GM15510 (cell line): ENCODE results near the gene ATG16L2.

Experiments used
- POLR2A ChIP-seq: IDR thresholded peaks from 3 replicates; pipeline ENCODE4 v1.6.1; 2011; ENCODE audit warnings: borderline replicate concordance; ENCODE audit not compliant: insufficient read length; ENCODE audit errors: extremely low read depth

Gene ATG16L2

DNA sequence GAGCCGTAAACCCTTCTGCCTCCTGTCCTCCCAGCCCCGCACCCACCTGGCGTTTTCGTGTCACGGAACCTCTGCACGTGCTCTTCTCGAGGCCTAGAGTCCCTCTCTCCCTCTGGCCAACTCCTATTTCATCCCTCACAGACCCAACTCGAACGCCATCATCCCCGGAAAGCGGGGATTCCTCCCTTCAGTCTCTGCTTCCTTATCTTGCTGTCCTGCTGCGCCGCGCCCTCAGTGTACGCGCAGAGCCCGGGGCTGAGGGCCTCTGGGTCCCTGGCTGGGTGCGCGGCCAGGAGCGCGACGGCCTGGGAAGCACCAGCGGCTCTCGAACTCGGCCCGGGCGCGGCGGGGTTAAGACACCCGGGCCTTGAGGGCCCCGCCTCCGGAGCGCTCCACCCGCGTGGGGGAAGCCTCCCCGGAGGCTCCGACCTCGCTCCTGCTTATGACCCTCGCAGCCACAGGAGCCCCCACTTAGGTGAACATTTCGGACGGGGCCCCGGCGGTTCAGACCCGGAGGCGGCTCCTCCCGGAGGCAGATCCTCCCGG is 398 bp upstream of the ATG16L2 start:
- TF ChIP-seq POLR2A = peak; percentile 96

- TF ChIP-seq POLR2A = no peak
These were observed 953 bp downstream of the ATG16L2 start for GRCh38 chr11:72815110-72815618.

- no peak for TF ChIP-seq POLR2A
These were observed 2.3 kb downstream of the ATG16L2 start for GRCh38 chr11:72816404-72816990.

DNA sequence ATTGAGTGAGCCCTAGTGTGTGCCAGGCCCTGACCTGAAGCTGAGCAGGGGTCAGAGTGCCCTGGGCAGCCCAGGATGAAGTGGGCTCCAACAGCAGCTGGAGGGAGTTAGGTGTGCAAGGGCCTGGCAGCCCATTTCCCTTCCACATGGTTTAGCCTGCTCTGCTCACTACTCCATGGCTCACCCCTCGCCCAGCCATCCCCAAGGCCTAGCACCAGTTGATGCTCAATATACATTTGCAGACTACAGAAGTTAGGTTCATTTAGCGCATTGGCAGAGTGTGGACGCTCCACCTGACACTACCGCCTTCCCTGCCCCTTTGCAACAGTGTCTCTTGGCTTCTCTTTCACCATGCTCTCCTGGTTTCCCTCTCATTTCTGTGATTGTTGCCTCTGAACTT is 3.8 kb downstream of the ATG16L2 start:
- no peak for TF ChIP-seq POLR2A

DNA sequence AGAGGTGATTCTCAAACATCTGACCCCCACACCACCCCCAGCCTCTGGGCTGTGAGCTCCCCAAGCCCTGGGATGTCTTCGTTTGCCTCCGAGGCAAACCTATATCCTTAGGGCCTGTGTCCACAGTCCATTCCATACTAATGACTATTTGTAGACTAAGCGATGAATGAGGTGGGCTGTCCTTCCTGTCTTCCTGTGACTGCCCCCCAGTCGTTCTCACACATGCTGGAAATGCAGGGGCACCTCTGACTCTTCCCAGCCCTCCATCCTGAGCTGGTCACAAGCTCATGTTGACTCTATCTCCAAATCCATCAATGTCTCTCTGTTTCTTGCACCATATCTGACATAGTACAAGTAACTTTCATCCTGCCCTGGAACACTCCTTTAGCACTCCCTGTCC is 4.8 kb downstream of the ATG16L2 start:
- no peak for TF ChIP-seq POLR2A

DNA sequence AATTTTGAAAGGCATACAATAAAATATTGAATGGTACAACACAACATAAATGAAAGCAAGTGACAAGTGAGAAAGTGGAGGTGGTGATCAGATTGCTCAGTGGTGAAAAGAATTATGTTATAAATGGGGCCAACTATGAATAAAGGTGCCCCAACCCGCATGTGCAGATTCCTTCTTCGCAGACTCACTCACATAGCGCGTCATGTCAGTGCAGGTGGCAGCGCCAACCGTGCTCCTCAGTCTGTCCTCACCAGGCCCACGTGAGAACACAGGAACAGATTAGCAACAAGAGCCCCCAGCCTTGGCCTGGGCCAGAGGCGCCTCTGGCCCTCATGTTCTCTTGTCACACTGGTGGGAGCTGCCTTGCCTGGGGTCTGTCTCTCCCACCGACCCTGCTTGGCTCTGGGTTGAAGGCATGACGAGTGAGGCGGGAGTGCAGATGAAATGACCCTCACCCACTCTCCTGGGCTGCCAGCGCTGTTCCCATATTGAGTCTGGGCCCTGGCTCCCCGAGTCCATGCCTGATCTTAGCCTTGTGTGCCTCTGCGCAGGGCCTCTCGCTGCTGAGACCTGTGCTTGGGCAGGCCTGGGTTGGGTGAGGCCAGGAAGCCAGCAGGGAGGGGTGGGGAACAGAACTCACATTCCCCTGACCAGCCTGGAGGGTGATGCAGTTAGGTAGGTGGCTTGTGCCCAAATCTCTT is 6.4 kb downstream of the ATG16L2 start:
- TF ChIP-seq POLR2A = no peak

GRCh38 chr11:72821221-72821919 is 7.2 kb downstream of the ATG16L2 start:
- TF ChIP-seq POLR2A = no peak

GRCh38 chr11:72821920-72822799 is 7.9 kb downstream of the ATG16L2 start:
- TF ChIP-seq POLR2A = no peak

DNA sequence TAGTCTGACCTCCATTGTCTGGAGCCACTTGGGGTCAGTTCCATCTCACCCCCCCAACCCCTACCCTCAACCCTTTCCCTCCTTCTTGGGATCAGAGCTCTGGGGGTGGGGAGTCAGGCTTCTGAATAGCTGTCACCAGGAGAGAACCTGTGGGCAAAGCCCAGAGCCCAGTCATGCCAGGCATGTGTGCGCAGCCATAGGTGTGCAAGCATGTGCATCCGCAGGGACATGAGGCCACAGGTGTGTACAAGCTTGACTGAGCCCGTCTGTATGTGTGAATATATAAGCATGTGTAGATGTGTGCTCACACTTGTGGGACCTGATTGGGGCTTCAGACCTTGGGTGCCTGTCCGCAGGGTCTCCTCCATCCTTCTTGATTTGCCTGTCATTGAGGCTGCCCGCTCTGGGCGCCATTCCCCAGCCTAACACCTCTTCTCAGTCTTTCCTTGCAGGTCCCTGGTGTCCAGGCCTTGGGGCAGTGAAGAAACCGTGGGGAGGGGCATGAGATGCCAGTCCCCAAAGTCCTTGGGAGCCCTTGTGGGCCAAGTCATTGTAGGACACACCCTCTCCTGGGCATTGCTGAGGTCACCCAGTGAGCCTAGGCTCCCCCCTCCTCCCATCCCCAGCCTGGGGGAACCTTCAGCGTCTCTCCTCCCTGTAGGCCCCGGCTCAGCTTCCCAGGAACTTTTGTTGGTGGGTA is 9.0 kb downstream of the ATG16L2 start:
- TF ChIP-seq POLR2A = peak; percentile 14

DNA sequence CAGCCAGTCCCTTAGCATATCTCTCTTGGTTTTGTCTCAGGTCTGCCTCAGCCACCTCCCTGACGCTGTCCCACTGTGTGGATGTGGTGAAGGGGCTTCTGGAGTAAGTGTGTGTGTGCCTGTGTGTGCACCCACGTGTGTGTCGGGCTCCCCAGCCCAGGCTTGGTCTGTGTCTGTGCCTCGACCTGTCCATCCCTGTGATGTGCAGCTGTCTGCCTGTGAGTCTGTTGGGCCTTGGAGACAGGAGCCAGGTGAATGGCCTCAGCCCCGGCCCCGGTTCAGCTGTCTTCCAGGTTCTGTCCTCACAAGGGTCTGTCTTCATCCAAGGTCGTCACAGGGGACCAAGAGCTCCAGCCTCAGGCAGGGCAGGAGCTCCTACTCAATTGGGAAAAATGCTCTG is 9.8 kb downstream of the ATG16L2 start:
- TF ChIP-seq POLR2A = no peak

- TF ChIP-seq POLR2A = peak; percentile 17
These were observed 10.7 kb downstream of the ATG16L2 start for GRCh38 chr11:72824811-72825505.

- no peak for TF ChIP-seq POLR2A
These were observed 11.4 kb downstream of the ATG16L2 start for GRCh38 chr11:72825661-72826060.
